IMR-90 (cell line): ENCODE measurements around the gene RSU1. TPM values are rescaled to one million over a fixed set of nuclear protein-coding genes. Genes with fewer than 3 reads are reported as not detected.

ENCODE experiments used
- ATAC-seq: fragments of 200-7000 bp; cut with Tn5 transposase; 2 replicates; pipeline ENCODE4 v1.9.1; 2020; ENCODE audit warnings: low read depth, mild to moderate bottlenecking, moderate library complexity
- BruUV-seq: library from RNA; stranded (reverse); fragments of 400-500 nt; replicated peaks from 2 replicates; lab custom pipeline; 2021; lab: Mats Ljungman, UMichigan
- CTCF ChIA-PET: fragments of 300-600 bp; formaldehyde crosslinking; extraction: SDS; loops from one replicate; lab custom pipeline; 2021; ENCODE audit warnings: antibody characterized with exemption; lab: Yijun Ruan, JAX
- POLR2A ChIA-PET: fragments of 300-600 bp; sonication (Branson Sonifier 250); formaldehyde crosslinking; loops from one replicate; lab custom pipeline; 2022; ENCODE audit warnings: antibody characterized with exemption; ENCODE audit not compliant: unreplicated experiment; lab: Charles Lee
- DNase-seq: peaks from one replicate; pipeline ENCODE4 v3.0.0; 2013
- H2AFZ ChIP-seq: replicated peaks from 2 replicates; pipeline ENCODE3; 2013; ENCODE audit warnings: low read length, mild to moderate bottlenecking; ENCODE audit not compliant: poor library complexity
- H2AK5ac ChIP-seq: 2 replicates; pipeline ENCODE4 v1.6.1; 2013; ENCODE audit warnings: low read depth, low read length, inconsistent platforms
- H2AK9ac ChIP-seq: replicated peaks from 2 replicates; pipeline ENCODE3; 2013; ENCODE audit warnings: mild to moderate bottlenecking, low read depth, low read length, moderate library complexity; ENCODE audit not compliant: poor library complexity
- H2BK120ac ChIP-seq: 2 replicates; pipeline ENCODE4 v1.6.1; 2013; ENCODE audit warnings: low read depth, low read length, inconsistent platforms
- H2BK15ac ChIP-seq: 3 replicates; pipeline ENCODE4 v1.6.1; 2013; ENCODE audit warnings: low read depth, low read length, inconsistent platforms
- H2BK20ac ChIP-seq: 2 replicates; pipeline ENCODE4 v1.6.1; 2013; ENCODE audit warnings: low read depth, mild to moderate bottlenecking, inconsistent platforms, low read length, moderate library complexity
- H2BK5ac ChIP-seq: 2 replicates; pipeline ENCODE4 v1.6.1; 2013; ENCODE audit warnings: mild to moderate bottlenecking, low read depth, low read length, inconsistent platforms; ENCODE audit not compliant: poor library complexity, severe bottlenecking
- H3K14ac ChIP-seq: replicated peaks from 2 replicates; pipeline ENCODE4 v1.6.1; 2013; ENCODE audit warnings: low read depth, low read length, inconsistent platforms
- H3K18ac ChIP-seq: 2 replicates; pipeline ENCODE4 v1.6.1; 2013; ENCODE audit warnings: low read depth, low read length, control low read depth
- H3K23ac ChIP-seq: 2 replicates; pipeline ENCODE4 v1.6.1; 2013; ENCODE audit warnings: low read depth, low read length, inconsistent platforms
- H3K27ac ChIP-seq: 2 replicates; pipeline ENCODE4 v1.5.1; 2013; ENCODE audit warnings: mild to moderate bottlenecking, control low read depth, low read length; ENCODE audit not compliant: insufficient read depth
- H3K27me3 ChIP-seq: 2 replicates; pipeline ENCODE4 v1.6.1; 2013; ENCODE audit warnings: low read length; ENCODE audit not compliant: control insufficient read depth, insufficient read depth
- H3K36me3 ChIP-seq: 2 replicates; pipeline ENCODE4 v1.6.1; 2013; ENCODE audit warnings: low read length, mixed read lengths; ENCODE audit not compliant: control insufficient read depth, insufficient read depth
- H3K4ac ChIP-seq: 2 replicates; pipeline ENCODE4 v1.6.1; 2013; ENCODE audit warnings: low read depth, low read length, inconsistent platforms
- H3K4me1 ChIP-seq: 2 replicates; pipeline ENCODE4 v1.6.1; 2013; ENCODE audit warnings: low read length, mixed read lengths; ENCODE audit not compliant: control insufficient read depth, insufficient read depth
- H3K4me2 ChIP-seq: 2 replicates; pipeline ENCODE4 v1.6.1; 2013; ENCODE audit warnings: low read depth, mild to moderate bottlenecking, control low read depth, low read length, moderate library complexity
- H3K4me3 ChIP-seq: 2 replicates; pipeline ENCODE4 v1.5.1; 2013; ENCODE audit warnings: low read depth, mild to moderate bottlenecking, control low read depth, low read length, moderate library complexity; ENCODE audit not compliant: insufficient read depth
- H3K56ac ChIP-seq: 2 replicates; pipeline ENCODE4 v1.6.1; 2013; ENCODE audit warnings: low read length, inconsistent platforms; ENCODE audit not compliant: insufficient read depth; ENCODE audit errors: extremely low read depth
- H3K79me1 ChIP-seq, 2 experiments: 2 replicates each; pipeline ENCODE4 v1.6.1; 2013; ENCODE audit warnings: low read length in 2 of 2, inconsistent platforms in 1 of 2, low read depth in 1 of 2
- H3K9ac ChIP-seq: 2 replicates; pipeline ENCODE4 v1.6.1; 2013; ENCODE audit warnings: low read depth, low read length, control low read depth
- H3K9me1 ChIP-seq: 2 replicates; pipeline ENCODE4 v1.6.1; 2013; ENCODE audit warnings: low read length, inconsistent platforms; ENCODE audit not compliant: insufficient read depth
- H3K9me3 ChIP-seq: 2 replicates; pipeline ENCODE4 v1.6.1; 2013; ENCODE audit warnings: low read length; ENCODE audit not compliant: control insufficient read depth, insufficient read depth
- H4K20me1 ChIP-seq: 2 replicates; pipeline ENCODE4 v1.6.1; 2013; ENCODE audit warnings: low read length, inconsistent platforms; ENCODE audit not compliant: insufficient read depth
- H4K5ac ChIP-seq: 2 replicates; pipeline ENCODE4 v1.6.1; 2013; ENCODE audit warnings: mild to moderate bottlenecking, low read depth, low read length, control low read depth
- H4K8ac ChIP-seq, 2 experiments: 2 replicates each; pipeline ENCODE4 v1.6.1; 2013; ENCODE audit warnings: low read depth in 2 of 2, low read length in 2 of 2, control low read depth in 1 of 2, inconsistent platforms in 1 of 2
- H4K91ac ChIP-seq: 2 replicates; pipeline ENCODE4 v1.6.1; 2013; ENCODE audit warnings: low read depth, low read length, inconsistent platforms; ENCODE audit not compliant: insufficient read depth
- FOS ChIP-seq: fragments of 150-350 bp; IDR thresholded peaks from 2 replicates; pipeline ENCODE4 v1.6.1; 2016; ENCODE audit warnings: low read depth, low read length
- POLR2A ChIP-seq: IDR thresholded peaks from 2 replicates; pipeline ENCODE4 v1.6.1; 2012; ENCODE audit warnings: mild to moderate bottlenecking, low read depth, low read length
- RAD21 ChIP-seq: IDR thresholded peaks from 2 replicates; pipeline ENCODE4 v1.6.1; 2012; ENCODE audit warnings: low read length, improper control_type of control experiment
- SMC3 ChIP-seq: fragments of 150-350 bp; IDR thresholded peaks from 2 replicates; pipeline ENCODE4 v1.6.1; 2016; ENCODE audit warnings: low read depth, mild to moderate bottlenecking, antibody characterized with exemption, low read length, moderate library complexity
- WGBS, 2 experiments: methylation state at CpG; one replicate each; pipeline versions ENCODE4 v1.1.5 to v1.1.7; 2013; ENCODE audit warnings: missing lambda C conversion rate in 2 of 2; ENCODE audit not compliant: insufficient read length in 1 of 2; ENCODE audit errors: extremely low coverage in 2 of 2; 5-methylcytosine and 5-hydroxymethylcytosine counted together
- dilution Hi-C: fragments of 300-500 bp; cut with HindIII; formaldehyde crosslinking; loops from one replicate; pipeline ENCODE4 v1.14.3; 2018; ENCODE audit warnings: low sequenced_read_pairs; ENCODE audit not compliant: unreplicated experiment
- in situ Hi-C: fragments of 300-500 bp; cut with MboI; formaldehyde crosslinking; loops from 3 replicates; pipeline ENCODE4 v1.14.3; 2019; ENCODE audit warnings: low sequenced_read_pairs, inconsistent platforms, mixed read lengths
- intact Hi-C: fragments of 100-400 bp; cut with micrococcal nuclease; formaldehyde crosslinking; loops from 2 replicates; pipeline ENCODE4 v1.10.0; 2022
- polyA plus RNA-seq, 3 experiments: library from polyadenylated mRNA; depleted of rRNA; stranded (reverse); fragments of >200 nt; gene quantifications; 2 replicates each; pipeline ENCODE4 v1.2.3, GENCODE V29; 2012; ENCODE audit warnings: low replicate concordance in 1 of 3
- total RNA-seq: library from RNA; depleted of rRNA; stranded (reverse); fragments of >200 nt; gene quantifications from 2 replicates; pipeline ENCODE4 v1.2.3, GENCODE V29; 2012
- TF ChIP-seq, protein P1 (sequence below): fragments of 150-350 bp; IDR thresholded peaks from 2 replicates; pipeline ENCODE4 v1.6.1; 2017; ENCODE audit warnings: mild to moderate bottlenecking, antibody characterized with exemption, low read length, low read depth

Gene RSU1
- total and polyA plus RNA-seq, 2 of the 4 experiments (the other 2 are of a cell fraction): 134 to 148 TPM

DNA sequence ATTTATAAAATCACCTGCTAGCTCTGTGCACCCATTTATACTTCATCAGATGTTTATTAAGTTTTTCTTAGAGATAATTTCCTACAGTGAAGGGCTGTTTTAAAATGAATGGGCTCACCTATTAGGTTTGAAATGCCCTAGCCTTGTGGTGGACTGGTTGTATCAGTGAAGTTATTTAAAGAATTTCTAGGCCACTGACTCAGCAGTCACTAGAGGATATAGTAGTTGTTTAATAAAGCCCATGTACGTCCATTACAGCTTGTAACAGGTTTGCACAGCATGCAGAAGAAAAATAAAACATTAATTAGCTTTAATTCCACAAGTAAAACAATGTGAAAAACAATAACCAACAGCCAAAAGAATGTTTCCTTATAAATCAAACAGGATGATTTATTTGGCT, 128.0 kb downstream of the RSU1 start:
- no peak overlapping the region for H3K23ac ChIP-seq
- ChIA-PET POLR2A (interaction anchor here (0.5 to 0.6 kb wide), 2 partner anchors 217 to 1760 kb away, joined by 3 to 5 read pairs; no protein-coding TSS in a partner anchor), CTCF (interaction anchor here (0.6 kb wide), 1 partner anchor 67 kb away, joined by 3 read pairs; no protein-coding TSS in a partner anchor)
- H3K4ac ChIP-seq: no peak overlapping the region
- TF ChIP-seq FOS: no peak
- no peak for TF ChIP-seq RAD21
- no peak for TF ChIP-seq POLR2A
- TF ChIP-seq, protein P1, sequence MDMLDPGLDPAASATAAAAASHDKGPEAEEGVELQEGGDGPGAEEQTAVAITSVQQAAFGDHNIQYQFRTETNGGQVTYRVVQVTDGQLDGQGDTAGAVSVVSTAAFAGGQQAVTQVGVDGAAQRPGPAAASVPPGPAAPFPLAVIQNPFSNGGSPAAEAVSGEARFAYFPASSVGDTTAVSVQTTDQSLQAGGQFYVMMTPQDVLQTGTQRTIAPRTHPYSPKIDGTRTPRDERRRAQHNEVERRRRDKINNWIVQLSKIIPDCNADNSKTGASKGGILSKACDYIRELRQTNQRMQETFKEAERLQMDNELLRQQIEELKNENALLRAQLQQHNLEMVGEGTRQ: no peak
- TF ChIP-seq SMC3: no peak
- no peak overlapping the region for H2BK120ac ChIP-seq
- H2BK5ac ChIP-seq: no peak overlapping the region
- BruUV-seq: no TSS peak
- in situ Hi-C loops: no loop called here
- H4K20me1 ChIP-seq: no peaks in the 10 kb centered on the region
- H2BK15ac ChIP-seq: no peak overlapping the region
- no peaks in the 10 kb centered on the region for H3K9me3 ChIP-seq
- peak; percentile 81 for ATAC-seq
- no peak overlapping the region for H3K18ac ChIP-seq
- WGBS, 2 experiments: no CpG with 5 or more reads among the region's 1 CpG
- H3K4me2 ChIP-seq: no peak overlapping the region
- H3K9me1 ChIP-seq: no peaks in the 10 kb centered on the region; the same call in 1 of the 2 replicates
- H2AFZ ChIP-seq: no peak overlapping the region
- dilution Hi-C loops: no loop called here
- no peak overlapping the region for H2AK9ac ChIP-seq
- peaks cover 3% of the 10 kb centered on the region; the same call in 1 of the 2 replicates for H3K36me3 ChIP-seq
- no peak overlapping the region for H3K9ac ChIP-seq
- H3K4me1 ChIP-seq: no peaks in the 10 kb centered on the region
- H3K56ac ChIP-seq: no peak overlapping the region
- no peak for DNase-seq
- no peak overlapping the region for H2BK20ac ChIP-seq
- no peak overlapping the region for H4K91ac ChIP-seq
- H3K4me3 ChIP-seq: no peak overlapping the region
- H4K8ac ChIP-seq: no peak overlapping the region
- H3K27me3 ChIP-seq: no peaks in the 10 kb centered on the region
- no peak overlapping the region for H3K27ac ChIP-seq
- H4K5ac ChIP-seq: no peak overlapping the region
- no peak overlapping the region for H2AK5ac ChIP-seq
- H3K14ac ChIP-seq: no peak overlapping the region
- H3K79me1 ChIP-seq: peaks cover 3 to 14% of the 10 kb centered on the region in 2 experiments; a peak in 2 of 4 replicates
- intact Hi-C loops: no loop called here
